DMS 273 (cell line): ENCODE results near the gene COL9A1.

ENCODE experiments used
- DNase-seq: peaks from one replicate; lab custom pipeline; 2025; ENCODE audit not compliant: unreplicated experiment; lab: John Stamatoyannopoulos, UW

Gene COL9A1

DNA sequence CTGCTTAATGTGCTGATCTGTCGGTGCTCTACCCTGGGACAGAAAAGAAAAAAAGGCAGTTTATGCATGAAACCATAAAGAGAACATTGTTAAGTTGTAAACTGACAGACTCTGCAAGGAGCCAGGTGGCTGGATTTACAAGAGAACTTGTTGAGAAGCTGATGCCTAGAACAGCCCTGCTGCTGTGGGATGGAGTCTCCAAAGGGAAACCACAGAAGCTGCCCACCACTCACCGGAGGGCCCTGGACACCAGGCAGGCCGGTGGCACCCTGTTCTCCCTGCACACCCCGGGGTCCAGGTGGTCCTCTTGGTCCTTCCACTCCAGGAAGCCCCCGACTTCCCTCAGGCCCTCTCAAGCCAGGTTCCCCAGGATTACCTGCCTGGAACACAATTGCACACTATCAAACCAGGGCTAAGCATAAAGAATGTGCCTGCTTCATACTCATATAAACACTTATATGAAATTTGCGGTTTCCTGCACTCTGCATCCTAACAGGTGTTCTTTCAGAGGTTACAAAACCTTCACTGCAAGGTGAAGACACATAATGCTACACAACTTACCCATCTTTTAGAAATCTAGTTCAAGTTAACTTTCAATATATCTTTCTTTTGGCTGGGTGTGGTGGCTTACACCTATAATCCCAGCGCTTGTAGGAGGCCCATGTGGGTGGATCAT, 68.2 kb downstream of the COL9A1 start:
- peak; percentile 12 for DNase-seq

- no peak for DNase-seq
Measured at GRCh38 chr6:70231311-70231710, 71.6 kb downstream of the COL9A1 start.

DNA sequence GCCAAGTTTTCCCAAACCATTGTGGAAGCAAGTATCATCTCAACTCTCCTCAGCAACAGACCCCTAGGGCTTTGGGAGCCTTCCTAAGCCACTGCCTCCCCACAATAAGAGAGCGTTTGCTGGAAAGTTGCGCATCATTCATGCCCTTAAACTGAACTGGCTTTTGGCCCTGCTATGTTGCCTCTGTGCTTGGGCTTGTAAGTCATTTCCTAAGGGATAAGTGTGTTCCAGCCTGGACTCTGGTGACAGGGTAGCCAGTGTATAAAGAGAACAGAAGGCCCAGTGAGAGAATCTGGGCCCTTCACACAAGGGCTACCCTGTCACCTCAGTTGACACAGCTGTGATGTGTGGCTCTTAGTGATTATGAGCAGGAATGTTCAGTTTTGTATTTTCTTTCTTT, 77.8 kb downstream of the COL9A1 start:
- DNase-seq: no peak

GRCh38 chr6:70222439-70222749, 80.5 kb downstream of the COL9A1 start:
- no peak for DNase-seq

DNA sequence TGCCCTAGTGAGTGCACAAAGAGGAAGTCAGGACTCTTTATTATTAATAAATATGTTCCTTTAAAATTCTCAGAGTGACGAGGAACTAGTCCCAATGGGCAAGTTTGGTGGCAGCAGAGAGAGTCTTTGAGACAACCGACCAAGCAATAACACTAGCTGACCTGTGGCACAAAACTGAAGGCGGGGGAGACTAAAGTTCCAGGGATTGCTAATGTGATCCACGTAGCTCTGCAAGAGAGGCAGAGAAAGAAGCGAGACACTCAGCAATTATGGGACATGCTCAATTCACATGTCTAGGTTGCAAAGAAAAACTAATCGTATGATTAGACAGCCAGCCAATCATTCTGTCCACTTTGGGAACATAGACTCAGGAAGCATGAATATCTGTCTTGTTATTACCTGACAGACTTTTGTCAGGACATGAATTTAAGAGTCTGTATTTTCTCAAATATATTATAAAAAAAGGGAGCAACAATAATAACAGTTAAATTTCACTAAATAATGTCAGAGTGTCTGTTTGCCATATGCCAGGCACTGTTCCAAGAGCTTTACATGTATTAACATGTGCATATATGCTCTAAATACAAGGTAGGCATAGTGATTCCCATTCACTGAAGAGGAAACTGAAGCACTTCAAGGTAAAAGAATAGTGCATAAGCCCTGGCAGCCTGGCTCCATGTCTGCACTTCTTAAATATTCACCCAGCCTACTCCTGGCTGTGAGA, 81.0 kb downstream of the COL9A1 start:
- no peak for DNase-seq

GRCh38 chr6:70221025-70221714, 81.7 kb downstream of the COL9A1 start:
- peak; percentile 73 for DNase-seq

DNA sequence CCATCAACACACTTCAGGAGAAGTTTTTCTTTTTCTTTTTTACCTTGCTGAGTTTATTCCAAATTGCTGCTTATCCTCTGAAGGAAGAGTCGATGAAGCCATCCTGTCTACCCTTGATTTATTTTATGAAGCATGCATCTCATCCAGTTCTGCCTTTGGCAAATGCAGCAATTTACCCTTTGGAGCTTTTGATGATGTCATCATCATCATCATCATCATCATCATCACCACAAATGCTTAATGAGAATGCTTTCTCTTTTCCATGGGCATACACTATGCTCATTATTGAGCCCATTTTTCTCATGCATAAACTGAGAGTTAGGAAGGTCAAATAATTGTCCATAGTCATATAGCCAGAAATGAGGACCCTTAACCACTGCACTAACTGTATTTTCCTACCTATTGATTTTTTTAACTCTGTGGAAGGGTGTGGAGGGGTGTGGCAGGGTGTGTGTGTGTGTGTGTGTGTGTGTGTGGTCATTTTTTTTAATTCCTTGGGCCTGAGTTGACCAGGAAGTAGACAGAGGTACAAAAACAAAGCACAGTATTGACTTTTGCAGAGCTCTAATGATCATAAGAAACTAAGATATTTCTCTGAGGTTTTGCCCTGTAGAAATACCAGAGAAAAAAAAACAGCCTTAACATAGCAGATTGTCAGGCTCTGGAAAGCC, 82.8 kb downstream of the COL9A1 start:
- DNase-seq: no peak

DNA sequence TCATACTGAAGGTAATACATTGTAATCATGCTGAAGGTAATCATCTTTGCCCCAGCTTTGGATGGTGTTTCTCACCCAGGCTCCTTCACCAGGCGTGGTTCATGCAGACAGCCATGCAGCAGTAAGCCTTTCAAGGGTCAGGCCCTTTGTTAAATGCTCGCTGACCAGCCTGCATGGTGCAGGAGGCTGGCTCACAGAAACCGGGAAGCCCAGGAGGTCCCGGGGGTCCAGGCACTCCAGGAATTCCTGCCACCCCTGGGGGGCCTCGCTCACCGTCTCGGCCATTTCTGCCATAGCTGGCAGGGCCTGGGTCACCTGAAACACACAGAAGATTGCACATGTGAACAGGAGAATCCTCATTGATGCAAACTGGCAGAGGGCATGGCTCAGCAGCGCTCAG, 86.1 kb downstream of the COL9A1 start:
- DNase-seq: no peak

GRCh38 chr6:70215460-70216108, 87.3 kb downstream of the COL9A1 start:
- no peak for DNase-seq

DNA sequence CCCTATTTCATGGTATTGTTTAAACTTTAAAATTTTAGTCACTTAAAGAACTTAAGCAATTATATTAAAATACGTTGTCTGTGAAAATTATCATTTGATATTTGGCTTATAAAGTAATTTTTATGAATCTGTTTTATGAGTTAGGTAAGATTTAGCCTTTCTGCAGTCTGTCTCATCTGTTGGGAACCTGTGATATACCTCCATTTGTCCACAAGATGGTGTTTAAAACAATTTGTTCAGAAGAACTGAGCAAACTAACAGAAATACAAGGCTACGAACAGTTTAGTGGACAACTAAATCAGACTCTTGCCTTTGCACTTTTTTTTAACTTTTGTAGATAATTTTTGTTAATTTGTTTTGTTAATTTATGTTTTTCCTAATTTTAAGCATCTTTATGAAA, 92.4 kb downstream of the COL9A1 start:
- DNase-seq: peak; percentile 36

DNA sequence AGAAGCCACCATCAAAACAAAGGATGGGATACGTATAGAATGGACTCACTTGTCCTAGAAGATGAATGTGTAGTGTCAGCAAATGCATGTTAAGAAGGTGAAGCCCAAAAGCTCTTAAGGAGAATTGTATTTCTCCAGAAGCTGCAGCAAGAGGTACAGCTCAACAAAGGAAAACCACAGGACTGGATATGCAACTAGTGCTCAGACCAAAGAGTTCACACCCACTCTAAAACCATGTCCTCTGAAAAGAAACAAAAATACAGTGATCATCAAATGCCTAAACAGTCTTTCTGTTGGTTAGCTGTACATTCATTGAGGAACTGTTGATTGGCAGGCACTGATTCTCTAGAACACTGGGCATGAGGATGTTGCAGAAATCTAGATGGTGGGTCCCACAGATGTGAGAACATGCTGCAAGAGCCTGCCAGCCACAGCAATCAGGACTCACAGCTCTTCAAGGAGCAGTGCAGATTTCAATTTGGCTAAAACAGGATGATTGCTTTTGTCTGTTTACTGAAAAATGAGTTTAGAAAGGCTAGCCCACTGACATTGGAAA, 94.6 kb downstream of the COL9A1 start:
- DNase-seq: no peak

DNA sequence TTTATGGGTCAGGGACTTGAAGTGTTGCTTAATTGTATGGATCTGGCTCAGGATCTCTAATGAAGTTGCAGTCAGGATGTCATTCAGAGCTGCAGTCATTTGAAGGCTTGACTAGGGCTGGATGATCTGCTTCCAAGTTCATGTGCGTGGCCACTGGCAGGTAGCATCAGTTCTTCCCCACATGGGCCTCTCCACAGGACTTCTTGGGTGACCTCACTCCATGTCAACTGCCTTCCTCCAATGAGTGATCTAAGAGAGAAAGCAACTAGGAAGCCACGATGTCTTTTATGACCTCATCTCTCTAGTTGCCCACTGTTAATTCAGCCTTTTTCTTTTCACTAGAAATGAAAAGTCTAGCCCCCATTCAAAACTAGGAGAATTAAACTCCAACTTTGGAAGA, 104.1 kb downstream of the COL9A1 start:
- no peak for DNase-seq

- DNase-seq: no peak
Measured at GRCh38 chr6:70196531-70196930, 106.4 kb downstream of the COL9A1 start.

DNA sequence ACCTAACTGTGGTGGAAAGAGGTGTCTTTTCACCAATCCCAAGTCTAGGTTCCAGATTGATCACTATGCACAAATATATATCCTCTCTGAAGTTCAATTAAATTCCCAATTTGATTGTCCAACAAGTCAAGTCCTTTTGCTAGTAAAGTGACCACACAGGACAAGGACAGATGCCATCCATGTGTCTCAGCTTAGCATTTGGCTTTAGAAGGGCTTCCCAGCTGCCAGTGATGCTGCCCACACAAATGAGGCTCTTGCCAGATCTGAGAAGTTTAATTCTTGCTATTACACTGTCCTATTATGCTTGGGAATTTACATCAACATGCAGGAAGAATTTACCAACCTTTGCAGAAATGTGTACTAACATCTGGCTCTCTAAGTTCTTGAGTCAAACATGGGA, 108.5 kb downstream of the COL9A1 start:
- DNase-seq: no peak

- no peak for DNase-seq
Measured at GRCh38 chr6:70188202-70188601, 114.7 kb downstream of the COL9A1 start.

DNA sequence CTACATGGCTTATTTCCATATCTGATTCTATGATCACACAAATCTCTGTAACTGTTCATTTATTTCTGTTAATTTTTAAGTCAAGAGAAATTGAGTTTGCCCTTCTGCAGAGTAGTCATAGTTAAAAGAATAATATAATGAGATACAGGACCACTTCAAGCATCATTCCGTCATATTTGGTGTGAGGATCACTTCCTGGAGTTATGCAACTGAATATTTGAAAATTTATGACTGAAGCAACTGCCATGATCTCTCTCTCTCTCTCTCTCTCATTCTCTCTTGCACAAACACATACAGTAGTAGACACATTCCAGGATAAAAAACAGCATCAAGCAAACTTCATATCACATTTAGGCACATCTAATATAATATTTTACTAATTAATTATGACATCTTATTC, 116.4 kb downstream of the COL9A1 start:
- DNase-seq: no peak

DNA sequence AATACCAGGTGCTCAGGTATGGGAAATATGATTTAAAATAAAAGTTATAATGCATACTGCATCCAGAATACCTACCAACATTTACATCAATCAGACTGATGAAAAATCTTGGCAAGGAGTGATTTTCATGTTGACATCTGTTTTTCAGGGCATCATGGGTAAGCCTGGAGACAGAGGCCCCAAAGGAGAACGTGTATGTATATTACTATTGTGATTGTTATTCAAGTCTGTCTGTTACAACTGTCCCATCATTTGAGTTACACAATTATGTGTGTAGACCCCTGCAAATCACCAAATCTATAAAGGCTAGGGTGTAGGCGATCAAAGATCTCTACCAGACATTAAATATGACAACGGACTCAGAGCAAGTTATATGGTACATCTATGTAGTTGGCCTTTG, 118.2 kb downstream of the COL9A1 start:
- no peak for DNase-seq

DNA sequence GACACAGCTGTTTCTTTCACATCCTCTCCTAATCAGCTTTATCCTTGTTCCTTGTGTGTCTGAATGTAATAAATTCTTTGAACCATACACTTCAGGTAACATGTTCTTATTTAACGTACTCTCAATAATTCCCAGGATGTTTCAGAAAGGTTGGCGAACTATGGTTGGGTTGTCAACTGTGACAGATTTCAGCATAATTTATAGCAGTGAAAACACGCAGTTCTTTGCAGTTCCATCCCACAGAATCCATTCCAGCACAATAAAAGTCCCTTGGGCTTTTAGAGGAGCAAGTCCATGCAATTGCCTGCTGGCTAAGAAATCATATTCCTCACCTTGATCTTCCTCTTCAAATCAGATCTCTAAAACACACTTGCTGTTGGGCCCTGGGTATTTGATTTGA, 119.3 kb downstream of the COL9A1 start:
- DNase-seq: no peak

DNA sequence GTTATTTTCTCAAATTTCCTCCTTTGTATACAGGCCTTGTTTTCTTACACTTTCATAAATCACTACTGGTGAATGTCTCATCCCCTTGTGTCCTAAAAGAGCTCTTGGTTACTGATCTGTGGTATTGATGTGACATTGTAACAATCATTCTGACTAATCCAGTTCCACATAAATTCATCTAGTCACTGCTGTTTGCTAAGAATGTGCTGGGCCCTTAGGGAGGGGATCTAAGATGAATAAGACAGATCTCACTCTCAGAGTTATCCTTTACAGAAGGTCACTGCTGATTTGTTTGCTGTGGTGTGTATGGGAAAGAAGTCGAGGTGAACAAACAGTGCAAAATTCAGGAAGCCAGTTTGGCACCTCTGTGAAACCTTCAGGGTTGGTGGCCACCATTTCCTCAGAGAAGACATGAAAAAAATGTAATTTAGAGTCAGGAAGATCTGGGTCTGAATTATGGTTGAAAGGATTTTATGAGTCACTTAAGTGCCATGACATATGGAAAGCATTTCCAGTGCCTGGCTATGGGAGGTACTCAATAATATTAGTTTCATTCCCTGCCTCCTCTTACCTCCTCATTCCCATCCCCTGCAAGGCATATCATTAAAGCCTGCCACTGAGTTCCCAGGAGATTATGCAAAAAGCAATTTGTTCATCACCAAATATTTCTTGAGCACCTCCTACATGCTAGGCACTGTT, 121.8 kb downstream of the COL9A1 start:
- DNase-seq: no peak

GRCh38 chr6:70180183-70180900, 122.5 kb downstream of the COL9A1 start:
- DNase-seq: no peak
